HepG2 (cell line): Measurements from ENCODE around the gene CLPTM1. TPM values are rescaled to one million over a fixed set of nuclear protein-coding genes. Genes with fewer than 3 reads are reported as not detected.
"Not testable (repeated sequence)": the region's sequence is repeated elsewhere in the genome, so short reads cannot be mapped to it uniquely, and the experiment has no call there.

Experiments used
- ATAC-seq: fragments of 200-7000 bp; cut with Tn5 transposase; 3 replicates; pipeline ENCODE4 v1.9.1; 2020; ENCODE audit warnings: mild to moderate bottlenecking, moderate library complexity
- BruUV-seq: library from RNA; stranded (reverse); fragments of 400-500 nt; replicated peaks from 2 replicates; lab custom pipeline; 2021; lab: Mats Ljungman, UMichigan
- CTCF ChIA-PET: fragments of 300-600 bp; formaldehyde crosslinking; extraction: SDS; loops from one replicate; lab custom pipeline; 2021; ENCODE audit warnings: low total read pairs, inconsistent platforms, low intra/inter-chr PET ratio; lab: Yijun Ruan, JAX
- POLR2A ChIA-PET: fragments of 350-600 bp; sonication (Branson Sonifier 250); formaldehyde crosslinking; loops from one replicate; lab custom pipeline; 2020; ENCODE audit warnings: antibody characterized with exemption, inconsistent platforms; lab: Yijun Ruan, JAX
- DNase-seq: peaks from one replicate; pipeline ENCODE4 v3.0.0-alpha.2; 2015; ENCODE audit warnings: low spot score
- FAIRE-seq: peaks from 3 replicates; lab custom pipeline; 2011; peaks lifted over from hg19 to GRCh38; lab: Jason Lieb, UNC
- H2AFZ ChIP-seq: one replicate; pipeline ENCODE4 v1.6.1; 2011; ENCODE audit warnings: low read length, inconsistent platforms
- H3K27ac ChIP-seq: fragments of 300-600 bp; 3 replicates; pipeline ENCODE4 v1.8.0; 2011; ENCODE audit warnings: mixed run types, mild to moderate bottlenecking, mixed read lengths, low read length, inconsistent platforms; ENCODE audit not compliant: insufficient read depth; ENCODE audit errors: extremely low read length
- H3K27me3 ChIP-seq, 2 experiments: fragments of 200-600 bp in 1 of 2; 2 replicates in 1 of 2; 3 replicates in 1 of 2; pipeline versions ENCODE4 v1.6.0 to v1.8.0; 2011; ENCODE audit warnings: low read length in 2 of 2, mild to moderate bottlenecking in 2 of 2, moderate library complexity in 2 of 2, inconsistent platforms in 1 of 2; ENCODE audit not compliant: insufficient read depth in 2 of 2, control insufficient read depth in 1 of 2
- H3K36me3 ChIP-seq, 2 experiments: fragments of 200-600 bp in 1 of 2; replicated peaks in 1 of 2; 2 replicates in 1 of 2; 3 replicates in 1 of 2; pipeline versions ENCODE4 v1.5.1 to v1.8.0; 2011; ENCODE audit warnings: low read length in 2 of 2, inconsistent platforms in 1 of 2; ENCODE audit not compliant: insufficient read depth in 2 of 2, control insufficient read depth in 1 of 2
- H3K4me1 ChIP-seq: 2 replicates; pipeline ENCODE4 v1.5.1; 2012; ENCODE audit warnings: low read length, inconsistent platforms; ENCODE audit not compliant: insufficient read depth
- H3K4me2 ChIP-seq: 2 replicates; pipeline ENCODE4 v1.6.0; 2011; ENCODE audit warnings: low read depth, low read length, inconsistent platforms
- H3K4me3 ChIP-seq, 3 experiments: fragments of 200-600 bp in 1 of 3; sonication (generic), shearing (Covaris generic) in 1 of 3; replicated peaks in 1 of 3; 2 replicates each; pipeline ENCODE4 v1.5.1; 2011 to 2016; ENCODE audit warnings: low read length in 3 of 3, inconsistent platforms in 2 of 3, low read depth in 2 of 3, mild to moderate bottlenecking in 2 of 3, control low read depth in 1 of 3, mixed read lengths in 1 of 3; ENCODE audit not compliant: insufficient read depth in 1 of 3
- H3K79me2 ChIP-seq: one replicate; pipeline ENCODE4 v1.6.1; 2011; ENCODE audit warnings: low read length, inconsistent platforms; ENCODE audit not compliant: insufficient read depth
- H3K9ac ChIP-seq: 2 replicates; pipeline ENCODE4 v1.6.0; 2011; ENCODE audit warnings: mild to moderate bottlenecking, low read depth, low read length, inconsistent platforms; ENCODE audit not compliant: insufficient read depth
- H3K9me3 ChIP-seq: 2 replicates; pipeline ENCODE4 v1.5.1; 2012; ENCODE audit warnings: mild to moderate bottlenecking, low read length
- H4K20me1 ChIP-seq: 2 replicates; pipeline ENCODE4 v1.6.0; 2011; ENCODE audit warnings: inconsistent platforms, mild to moderate bottlenecking, low read length, moderate library complexity; ENCODE audit not compliant: insufficient read depth
- AGO2 ChIP-seq: fragments of 200-400 bp; formaldehyde crosslinking; optimal IDR thresholded peaks from 2 replicates; pipeline ENCODE3; 2017; ENCODE audit warnings: mild to moderate bottlenecking, low read depth, low read length, moderate library complexity
- BORCS8-MEF2B ChIP-seq: sonication (generic); formaldehyde crosslinking; IDR thresholded peaks from 2 replicates; pipeline ENCODE4 v1.8.0; 2022; ENCODE audit warnings: mild to moderate bottlenecking, missing genetic modification reagents
- HES4 ChIP-seq: sonication (generic); formaldehyde crosslinking; IDR thresholded peaks from 2 replicates; pipeline ENCODE4 v1.9.0; 2021; ENCODE audit warnings: mild to moderate bottlenecking, missing genetic modification reagents, borderline replicate concordance
- KDM5B ChIP-seq: sonication (generic); formaldehyde crosslinking; IDR thresholded peaks from 2 replicates; pipeline ENCODE4 v1.4.0; 2020; ENCODE audit warnings: missing genetic modification reagents, mild to moderate bottlenecking, borderline replicate concordance
- MYC ChIP-seq: sonication (generic); formaldehyde crosslinking; IDR thresholded peaks from 2 replicates; pipeline ENCODE4 v1.9.0; 2021; ENCODE audit warnings: missing genetic modification reagents, borderline replicate concordance
- PAX8 ChIP-seq: sonication (generic); formaldehyde crosslinking; IDR thresholded peaks from 2 replicates; pipeline ENCODE4 v1.8.0; 2022; ENCODE audit warnings: mild to moderate bottlenecking, missing genetic modification reagents, borderline replicate concordance
- SOX6 ChIP-seq, 2 experiments: fragments of 450-650 bp in 1 of 2; sonication (generic) in 1 of 2; formaldehyde crosslinking in 1 of 2; IDR thresholded peaks; 2 replicates each; pipeline versions ENCODE4 v1.4.0 to v1.6.1; 2017 to 2020; ENCODE audit warnings: antibody characterized with exemption in 1 of 2, mild to moderate bottlenecking in 1 of 2, missing genetic modification reagents in 1 of 2
- TAF1 ChIP-seq: sonication (generic); formaldehyde crosslinking; IDR thresholded peaks from 2 replicates; pipeline ENCODE4 v1.4.0; 2020; ENCODE audit warnings: missing genetic modification reagents
- ZFY ChIP-seq: sonication (generic); formaldehyde crosslinking; IDR thresholded peaks from 2 replicates; pipeline ENCODE4 v1.4.0; 2020; ENCODE audit warnings: missing genetic modification reagents
- ZKSCAN5 ChIP-seq: sonication (generic); formaldehyde crosslinking; IDR thresholded peaks from 2 replicates; pipeline ENCODE4 v1.5.1; 2020; ENCODE audit warnings: mild to moderate bottlenecking, missing genetic modification reagents
- ZNF232 ChIP-seq: sonication (generic); formaldehyde crosslinking; IDR thresholded peaks from 2 replicates; pipeline ENCODE4 v1.4.0; 2020; ENCODE audit warnings: missing genetic modification reagents, borderline replicate concordance
- ZNF263 ChIP-seq: sonication (generic); formaldehyde crosslinking; IDR thresholded peaks from 2 replicates; pipeline ENCODE4 v1.4.0; 2020; ENCODE audit warnings: missing genetic modification reagents
- ZNF3 ChIP-seq: IDR thresholded peaks from 2 replicates; pipeline ENCODE4 v1.7.0; 2017; ENCODE audit warnings: inconsistent platforms
- ZNF510 ChIP-seq: sonication (generic); formaldehyde crosslinking; IDR thresholded peaks from 2 replicates; pipeline ENCODE4 v1.4.0; 2020; ENCODE audit warnings: low read depth, mild to moderate bottlenecking, missing genetic modification reagents
- ZNF709 ChIP-seq: sonication (generic); formaldehyde crosslinking; IDR thresholded peaks from 2 replicates; pipeline ENCODE4 v1.5.0; 2020; ENCODE audit warnings: mild to moderate bottlenecking, missing genetic modification reagents
- WGBS: methylation state at CpG from one replicate; pipeline ENCODE4 v1.1.6; 2017; ENCODE audit warnings: low lambda C conversion rate; 5-methylcytosine and 5-hydroxymethylcytosine counted together
- in situ Hi-C: cut with HindIII; loops from 2 replicates; pipeline ENCODE4 v1.10.0; 2017; ENCODE audit warnings: low pct_unique_long_range_greater_than_20kb; ENCODE audit not compliant: extremely low pct_ligation_motif_present
- intact Hi-C: fragments of 100-400 bp; cut with micrococcal nuclease; formaldehyde crosslinking; loops from one replicate; pipeline ENCODE4 v1.10.0; 2022; ENCODE audit not compliant: unreplicated experiment
- polyA plus RNA-seq, 8 experiments: library from polyadenylated mRNA; depleted of rRNA in 3 of 8; stranded (reverse) in 7 of 8; unstranded in 1 of 8; fragments of >200 nt; fragmentation: Illumina TruSeq in 4 of 8; extraction: Trizol in 4 of 8; gene quantifications; 2 replicates each; pipeline versions ENCODE4 v1.2.1 to v1.2.3, GENCODE V29; 2011 to 2016; ENCODE audit warnings: low read depth in 4 of 8, missing spikeins in 1 of 8, mixed read lengths in 1 of 8; ENCODE audit not compliant: insufficient read depth in 1 of 8
- total RNA-seq, 5 experiments: library from RNA; depleted of rRNA; stranded (reverse); fragments of >200 nt; fragmentation: Illumina TruSeq; extraction: Trizol; gene quantifications; 2 replicates each; pipeline ENCODE4 v1.2.3, GENCODE V29; 2016; ENCODE audit warnings: low read depth in 1 of 5
- TF ChIP-seq, protein P1 (sequence below): sonication (generic); formaldehyde crosslinking; IDR thresholded peaks from 2 replicates; pipeline ENCODE4 v1.4.0; 2020; ENCODE audit warnings: missing genetic modification reagents, borderline replicate concordance
- TF ChIP-seq, protein P2 (sequence below): sonication (generic); formaldehyde crosslinking; IDR thresholded peaks from 2 replicates; pipeline ENCODE4 v1.4.0; 2020; ENCODE audit warnings: missing genetic modification reagents, mild to moderate bottlenecking, borderline replicate concordance
- TF ChIP-seq, protein P3 (sequence below): IDR thresholded peaks from 2 replicates; pipeline ENCODE4 v1.6.1; 2012; ENCODE audit warnings: inconsistent platforms

CLPTM1 gene
- total and polyA plus RNA-seq, 2 of the 13 experiments (the other 11 are each of a cell fraction or from before 2014, with no cell fraction given): 34.9 to 42.8 TPM

DNA sequence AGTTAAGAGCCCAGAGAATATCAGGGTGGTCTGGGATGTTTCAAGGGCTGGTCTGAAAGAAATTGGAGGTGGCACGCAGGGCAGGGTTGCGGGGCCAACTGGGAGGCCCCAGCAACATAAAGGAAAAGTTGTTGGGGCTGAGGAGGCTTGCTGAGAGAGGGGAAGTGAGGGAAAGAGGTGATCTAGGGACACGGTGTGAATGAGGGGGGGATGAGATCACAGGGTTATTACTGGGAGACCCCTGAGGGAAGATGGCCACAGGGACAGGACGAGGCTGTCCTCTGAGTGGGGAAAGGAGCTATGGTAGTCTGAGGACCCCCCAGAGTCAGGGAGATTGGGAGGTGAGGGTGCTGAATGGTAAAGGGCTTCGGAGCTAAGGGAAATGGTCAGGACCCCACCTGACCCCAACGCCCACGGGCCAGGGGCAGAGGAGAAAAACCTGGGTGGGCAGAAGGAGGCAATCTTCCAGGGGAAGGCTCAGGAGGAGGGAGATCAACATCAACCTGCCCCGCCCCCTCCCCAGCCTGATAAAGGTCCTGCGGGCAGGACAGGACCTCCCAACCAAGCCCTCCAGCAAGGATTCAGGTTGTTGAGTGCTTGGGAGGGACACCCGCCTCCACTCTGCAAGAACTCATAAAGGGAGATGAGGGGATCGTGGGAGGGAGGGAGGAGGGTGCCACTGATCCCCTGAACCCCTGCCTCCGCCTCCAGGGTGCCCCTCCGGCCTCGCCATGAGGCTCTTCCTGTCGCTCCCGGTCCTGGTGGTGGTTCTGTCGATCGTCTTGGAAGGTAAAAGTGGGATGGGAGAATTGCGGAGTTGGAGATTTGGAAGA is 28.7 kb upstream of the CLPTM1 start:
- H4K20me1 ChIP-seq; in situ Hi-C loops; intact Hi-C loops; H3K79me2 ChIP-seq; DNase-seq; BruUV-seq; H2AFZ ChIP-seq; CTCF ChIA-PET; H3K9me3 ChIP-seq; H3K36me3 ChIP-seq; H3K27me3 ChIP-seq; TF ChIP-seq SOX6 (IDR thresholded peaks at IDR 0.05): not testable (repeated sequence)
- peak overlapping the region; percentile 65 for H3K9ac ChIP-seq
- FAIRE-seq: peak; percentile 21
- H3K4me2 ChIP-seq: peak overlapping the region; percentile 90
- peak overlapping the region; percentile 96 for H3K27ac ChIP-seq
- WGBS: 50% methylated on average over 16 of the region's 19 CpGs
- peaks cover 89% of the 10 kb centered on the region for H3K4me1 ChIP-seq
- ATAC-seq: peak; percentile 11
- H3K4me3 ChIP-seq: peak overlapping the region; percentile 26 to 51 (median 30); a peak in 5 of 6 replicates
- POLR2A ChIA-PET: interaction anchor here (0.8 to 5.7 kb wide), 6 partner anchors 9 to 313 kb away, joined by 3 to 317 read pairs (median 70); partner anchors contain the start of genes APOC1, APOC2, APOE and IGSF23
- TF ChIP-seq, protein P1, sequence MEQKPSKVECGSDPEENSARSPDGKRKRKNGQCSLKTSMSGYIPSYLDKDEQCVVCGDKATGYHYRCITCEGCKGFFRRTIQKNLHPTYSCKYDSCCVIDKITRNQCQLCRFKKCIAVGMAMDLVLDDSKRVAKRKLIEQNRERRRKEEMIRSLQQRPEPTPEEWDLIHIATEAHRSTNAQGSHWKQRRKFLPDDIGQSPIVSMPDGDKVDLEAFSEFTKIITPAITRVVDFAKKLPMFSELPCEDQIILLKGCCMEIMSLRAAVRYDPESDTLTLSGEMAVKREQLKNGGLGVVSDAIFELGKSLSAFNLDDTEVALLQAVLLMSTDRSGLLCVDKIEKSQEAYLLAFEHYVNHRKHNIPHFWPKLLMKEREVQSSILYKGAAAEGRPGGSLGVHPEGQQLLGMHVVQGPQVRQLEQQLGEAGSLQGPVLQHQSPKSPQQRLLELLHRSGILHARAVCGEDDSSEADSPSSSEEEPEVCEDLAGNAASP: peak; percentile 7; the same call in 1 of the 2 replicates
- TF ChIP-seq TAF1 (CRISPR knock-in tag): peak; percentile 18; the same call in 1 of the 2 replicates
- TF ChIP-seq BORCS8-MEF2B: 0 out of 2 replicates have a peak, but pooled peaks have one; percentile 33
- peak; percentile 71 for TF ChIP-seq KDM5B (CRISPR knock-in tag)
- TF ChIP-seq ZNF232: 0 out of 2 replicates have a peak, but pooled peaks have one; percentile 39
- TF ChIP-seq ZNF510 (CRISPR knock-in tag): 0 out of 2 replicates have a peak, but pooled peaks have one; percentile 27
- 0 out of 2 replicates have a peak, but pooled peaks have one; percentile 37 for TF ChIP-seq SOX6 (CRISPR knock-in tag; IDR thresholded peaks at IDR 0.05)
- TF ChIP-seq, protein P2, sequence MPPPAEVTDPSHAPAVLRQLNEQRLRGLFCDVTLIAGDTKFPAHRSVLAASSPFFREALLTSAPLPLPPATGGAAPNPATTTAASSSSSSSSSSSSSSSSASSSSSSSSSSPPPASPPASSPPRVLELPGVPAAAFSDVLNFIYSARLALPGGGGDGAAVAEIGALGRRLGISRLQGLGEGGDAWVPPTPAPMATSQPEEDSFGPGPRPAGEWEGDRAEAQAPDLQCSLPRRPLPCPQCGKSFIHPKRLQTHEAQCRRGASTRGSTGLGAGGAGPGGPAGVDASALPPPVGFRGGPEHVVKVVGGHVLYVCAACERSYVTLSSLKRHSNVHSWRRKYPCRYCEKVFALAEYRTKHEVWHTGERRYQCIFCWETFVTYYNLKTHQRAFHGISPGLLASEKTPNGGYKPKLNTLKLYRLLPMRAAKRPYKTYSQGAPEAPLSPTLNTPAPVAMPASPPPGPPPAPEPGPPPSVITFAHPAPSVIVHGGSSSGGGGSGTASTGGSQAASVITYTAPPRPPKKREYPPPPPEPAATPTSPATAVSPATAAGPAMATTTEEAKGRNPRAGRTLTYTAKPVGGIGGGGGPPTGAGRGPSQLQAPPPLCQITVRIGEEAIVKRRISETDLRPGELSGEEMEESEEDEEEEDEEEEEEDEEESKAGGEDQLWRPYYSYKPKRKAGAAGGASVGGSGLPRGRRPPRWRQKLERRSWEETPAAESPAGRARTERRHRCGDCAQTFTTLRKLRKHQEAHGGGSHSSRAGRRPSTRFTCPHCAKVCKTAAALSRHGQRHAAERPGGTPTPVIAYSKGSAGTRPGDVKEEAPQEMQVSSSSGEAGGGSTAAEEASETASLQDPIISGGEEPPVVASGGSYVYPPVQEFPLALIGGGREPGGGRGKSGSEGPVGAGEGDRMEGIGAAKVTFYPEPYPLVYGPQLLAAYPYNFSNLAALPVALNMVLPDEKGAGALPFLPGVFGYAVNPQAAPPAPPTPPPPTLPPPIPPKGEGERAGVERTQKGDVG (CRISPR knock-in tag): 0 out of 2 replicates have a peak, but pooled peaks have one; percentile 17
- TF ChIP-seq ZNF263: peak; percentile 74
- TF ChIP-seq ZFY: 0 out of 2 replicates have a peak, but pooled peaks have one; percentile 45
- 0 out of 2 replicates have a peak, but pooled peaks have one; percentile 36 for TF ChIP-seq PAX8
- 0 out of 2 replicates have a peak, but pooled peaks have one; percentile 21 for TF ChIP-seq HES4 (CRISPR knock-in tag)
- TF ChIP-seq MYC (CRISPR knock-in tag): peak; percentile 25; the same call in 1 of the 2 replicates
- 0 out of 2 replicates have a peak, but pooled peaks have one; percentile 29 for TF ChIP-seq ZNF709 (CRISPR knock-in tag)
- 0 out of 2 replicates have a peak, but pooled peaks have one; percentile 58 for TF ChIP-seq ZKSCAN5 (CRISPR knock-in tag)
- TF ChIP-seq, protein P3, sequence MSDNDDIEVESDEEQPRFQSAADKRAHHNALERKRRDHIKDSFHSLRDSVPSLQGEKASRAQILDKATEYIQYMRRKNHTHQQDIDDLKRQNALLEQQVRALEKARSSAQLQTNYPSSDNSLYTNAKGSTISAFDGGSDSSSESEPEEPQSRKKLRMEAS: peak; percentile 14; the same call in 1 of the 2 replicates
- TF ChIP-seq AGO2: peak; percentile 56
- TF ChIP-seq ZNF3 (CRISPR knock-in tag): 0 out of 2 replicates have a peak, but pooled peaks have one; percentile 30
